Gastroesophageal sphincter (tissue), 4 donors: ENCODE data around the gene CDH22. TPM values are rescaled to one million over a fixed set of nuclear protein-coding genes. Genes with fewer than 3 reads are reported as not detected.

Source experiments
- ATAC-seq: fragments of 150-250 bp; one replicate; pipeline ENCODE4 v1.9.1; 2016; ENCODE audit warnings: mild to moderate bottlenecking, moderate library complexity
- H3K27ac ChIP-seq, 4 donors: fragments of 200-600 bp; sonication (generic) in 3 of 4; 1 replicate in 3 of 4; 2 replicates in 1 of 4; pipeline ENCODE4 v1.5.1; 2016 to 2019
- H3K27me3 ChIP-seq: fragments of 200-600 bp; sonication (generic); one replicate; pipeline ENCODE4 v1.5.1; 2019
- H3K36me3 ChIP-seq, 2 donors: fragments of 200-600 bp; sonication (generic); one replicate each; pipeline ENCODE4 v1.5.1; 2019; ENCODE audit warnings: control low read depth in 1 of 2
- H3K4me1 ChIP-seq, 3 donors: fragments of 200-600 bp; sonication (generic); 1 replicate in 2 of 3; 2 replicates in 1 of 3; pipeline ENCODE4 v1.5.1; 2016 to 2019; ENCODE audit warnings: control low read depth in 2 of 3
- H3K4me3 ChIP-seq, 2 donors: fragments of 200-600 bp; sonication (generic); one replicate each; pipeline ENCODE4 v1.5.1; 2019; ENCODE audit warnings: mild to moderate bottlenecking in 1 of 2, moderate library complexity in 1 of 2
- H3K9me3 ChIP-seq, 3 donors: fragments of 200-600 bp; sonication (generic); one replicate each; pipeline ENCODE4 v1.5.1; 2017 to 2019; ENCODE audit warnings: control low read depth in 2 of 3
- EP300 ChIP-seq: sonication (generic); formaldehyde crosslinking; IDR thresholded peaks from one replicate; pipeline ENCODE4 v1.6.1; 2017; ENCODE audit warnings: antibody characterized with exemption, mild to moderate bottlenecking
- POLR2A ChIP-seq, 2 donors: fragments of 450-650 bp; IDR thresholded peaks; one replicate each; pipeline ENCODE4 v1.6.1; 2017; ENCODE audit warnings: antibody characterized with exemption in 2 of 2, mild to moderate bottlenecking in 2 of 2, moderate library complexity in 1 of 2
- POLR2AphosphoS5 ChIP-seq: sonication (generic); formaldehyde crosslinking; IDR thresholded peaks from one replicate; pipeline ENCODE4 v1.6.1; 2017; ENCODE audit warnings: antibody characterized with exemption
- WGBS, 2 donors: methylation state at CpG; one replicate each; pipeline ENCODE4 v1.1.5; 2018; ENCODE audit warnings: low coverage in 1 of 2; 5-methylcytosine and 5-hydroxymethylcytosine counted together
- total RNA-seq, 4 donors: library from RNA; depleted of rRNA; stranded (reverse); fragments of >200 nt; gene quantifications; one replicate each; pipeline ENCODE4 v1.1.0, GENCODE V29; 2016
- TF ChIP-seq, protein P1 (sequence below), 4 experiments: fragments of 200-600 bp in 2 of 4; fragments of 450-650 bp in 2 of 4; sonication (generic) in 1 of 4; IDR thresholded peaks; one replicate each; pipeline ENCODE4 v1.5.1; 2017 to 2019; ENCODE audit warnings: antibody characterized with exemption in 4 of 4, mild to moderate bottlenecking in 2 of 4, moderate library complexity in 2 of 4

Gene CDH22
- total RNA-seq, 4 donors from 2014 or later = 0.15 TPM; not detected in 3

DNA sequence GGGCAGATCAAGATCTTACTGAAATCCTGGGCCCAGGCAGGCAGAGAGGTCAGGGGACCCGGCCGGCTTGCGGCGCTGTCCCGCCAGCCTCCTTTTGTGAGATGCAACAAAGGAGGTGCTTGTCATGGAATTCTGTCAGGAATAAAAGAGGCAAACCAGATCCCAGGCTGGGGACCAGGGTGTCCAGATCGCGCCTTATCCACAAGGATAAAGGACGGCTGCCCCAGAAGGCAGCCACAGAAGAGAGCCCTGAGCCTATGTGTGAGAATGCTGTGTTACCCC, 42.6 kb upstream of the CDH22 start:
- TF ChIP-seq EP300 = no peak
- TF ChIP-seq, protein P1, sequence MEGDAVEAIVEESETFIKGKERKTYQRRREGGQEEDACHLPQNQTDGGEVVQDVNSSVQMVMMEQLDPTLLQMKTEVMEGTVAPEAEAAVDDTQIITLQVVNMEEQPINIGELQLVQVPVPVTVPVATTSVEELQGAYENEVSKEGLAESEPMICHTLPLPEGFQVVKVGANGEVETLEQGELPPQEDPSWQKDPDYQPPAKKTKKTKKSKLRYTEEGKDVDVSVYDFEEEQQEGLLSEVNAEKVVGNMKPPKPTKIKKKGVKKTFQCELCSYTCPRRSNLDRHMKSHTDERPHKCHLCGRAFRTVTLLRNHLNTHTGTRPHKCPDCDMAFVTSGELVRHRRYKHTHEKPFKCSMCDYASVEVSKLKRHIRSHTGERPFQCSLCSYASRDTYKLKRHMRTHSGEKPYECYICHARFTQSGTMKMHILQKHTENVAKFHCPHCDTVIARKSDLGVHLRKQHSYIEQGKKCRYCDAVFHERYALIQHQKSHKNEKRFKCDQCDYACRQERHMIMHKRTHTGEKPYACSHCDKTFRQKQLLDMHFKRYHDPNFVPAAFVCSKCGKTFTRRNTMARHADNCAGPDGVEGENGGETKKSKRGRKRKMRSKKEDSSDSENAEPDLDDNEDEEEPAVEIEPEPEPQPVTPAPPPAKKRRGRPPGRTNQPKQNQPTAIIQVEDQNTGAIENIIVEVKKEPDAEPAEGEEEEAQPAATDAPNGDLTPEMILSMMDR (IDR thresholded peaks at IDR 0.05) = no peak
- no peak for TF ChIP-seq POLR2A (IDR thresholded peaks at IDR 0.05)
- no peak for TF ChIP-seq POLR2AphosphoS5
- 81% methylated on average over 5 of the region's 8 CpGs; no CpG with 5 or more reads in 1 of the 2 donors for WGBS, 2 donors

GRCh38 chr20:46350201-46350985, 42.1 kb upstream of the CDH22 start:
- peaks cover 0 to 31% (median 0%) of the 10 kb centered on the region in 3 donors for H3K4me1 ChIP-seq
- TF ChIP-seq POLR2A (IDR thresholded peaks at IDR 0.05) (no peak), EP300 (no peak), POLR2AphosphoS5 (no peak)
- TF ChIP-seq, protein P1 (IDR thresholded peaks at IDR 0.05) = no peak
- no peaks in the 10 kb centered on the region for H3K27me3 ChIP-seq
- H3K4me3 ChIP-seq = no peak overlapping the region
- H3K9me3 ChIP-seq = no peaks in the 10 kb centered on the region
- 64% methylated on average over 7 of the region's 13 CpGs; no CpG with 5 or more reads in 1 of the 2 donors for WGBS, 2 donors
- no peak for ATAC-seq
- no peak overlapping the region for H3K27ac ChIP-seq
- H3K36me3 ChIP-seq = peaks cover 0 to 68% of the 10 kb centered on the region in 2 donors

More for the DNA sequence above, 42.6 kb upstream of the CDH22 start:
- H3K27me3 ChIP-seq = no peaks in the 10 kb centered on the region
- no peak for ATAC-seq
- no peaks in the 10 kb centered on the region for H3K9me3 ChIP-seq
- H3K4me1 ChIP-seq = peaks cover 0 to 35% (median 0%) of the 10 kb centered on the region in 3 donors
- H3K27ac ChIP-seq = no peak overlapping the region
- peaks cover 0 to 67% of the 10 kb centered on the region in 2 donors for H3K36me3 ChIP-seq
- no peak overlapping the region for H3K4me3 ChIP-seq

GRCh38 chr20:46349742-46350056, 41.4 kb upstream of the CDH22 start:
- Histone ChIP-seq H3K27ac (no peak overlapping the region), H3K4me3 (no peak overlapping the region), H3K4me1 (peaks cover 0 to 29% (median 0%) of the 10 kb centered on the region in 3 donors), H3K9me3 (no peaks in the 10 kb centered on the region), H3K27me3 (no peaks in the 10 kb centered on the region), H3K36me3 (peaks cover 0 to 66% of the 10 kb centered on the region in 2 donors)
- no peak for ATAC-seq
- WGBS, 2 donors = 67 to 100% methylated on average over 1 of the region's 4 CpGs
- no peak for TF ChIP-seq POLR2AphosphoS5
- TF ChIP-seq POLR2A (IDR thresholded peaks at IDR 0.05) = no peak
- TF ChIP-seq, protein P1 (IDR thresholded peaks at IDR 0.05) = no peak
- no peak for TF ChIP-seq EP300

- Histone ChIP-seq H3K27ac (peak overlapping the region in 1 of 4 donors; percentile 17), H3K36me3 (peaks cover 0 to 64% of the 10 kb centered on the region in 2 donors), H3K9me3 (no peaks in the 10 kb centered on the region), H3K4me3 (no peak overlapping the region), H3K27me3 (no peaks in the 10 kb centered on the region), H3K4me1 (peaks cover 0 to 29% (median 0%) of the 10 kb centered on the region in 3 donors)
- TF ChIP-seq POLR2AphosphoS5 = no peak
- TF ChIP-seq, protein P1 (IDR thresholded peaks at IDR 0.05) = peak in 3 of 4 experiments; percentile 61 to 83 (median 65)
- no peak for TF ChIP-seq EP300
- TF ChIP-seq POLR2A (IDR thresholded peaks at IDR 0.05) = no peak
- WGBS, 2 donors = 27 to 61% methylated on average over 4 of the region's 12 CpGs
- peak; percentile 72 for ATAC-seq
These were observed 40.9 kb upstream of the CDH22 start for GRCh38 chr20:46349035-46349741.
